NCI-H187 treated with DMSO at 0.1 percent for 48 hours (cell line): ENCODE measurements around the gene INHBB.
"Not testable (repeated sequence)": the region's sequence is repeated elsewhere in the genome, so short reads cannot be mapped to it uniquely, and the experiment has no call there.

Experiments
- DNase-seq: peaks from one replicate; lab custom pipeline; 2025; lab: John Stamatoyannopoulos, UW

The INHBB gene

DNA sequence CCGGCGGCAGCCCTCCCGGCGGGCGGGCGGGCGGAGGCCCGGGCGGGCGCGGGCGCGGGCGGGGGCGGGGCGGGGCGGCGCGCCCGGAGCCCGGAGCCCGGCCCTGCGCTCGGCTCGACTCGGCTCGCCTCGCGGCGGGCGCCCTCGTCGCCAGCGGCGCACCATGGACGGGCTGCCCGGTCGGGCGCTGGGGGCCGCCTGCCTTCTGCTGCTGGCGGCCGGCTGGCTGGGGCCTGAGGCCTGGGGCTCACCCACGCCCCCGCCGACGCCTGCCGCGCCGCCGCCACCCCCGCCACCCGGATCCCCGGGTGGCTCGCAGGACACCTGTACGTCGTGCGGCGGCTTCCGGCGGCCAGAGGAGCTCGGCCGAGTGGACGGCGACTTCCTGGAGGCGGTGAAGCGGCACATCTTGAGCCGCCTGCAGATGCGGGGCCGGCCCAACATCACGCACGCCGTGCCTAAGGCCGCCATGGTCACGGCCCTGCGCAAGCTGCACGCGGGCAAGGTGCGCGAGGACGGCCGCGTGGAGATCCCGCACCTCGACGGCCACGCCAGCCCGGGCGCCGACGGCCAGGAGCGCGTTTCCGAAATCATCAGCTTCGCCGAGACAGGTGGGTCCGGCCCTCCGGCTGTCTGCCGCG, at the start of gene INHBB:
Gene INHBB (plus strand): TSS at position 111 of the 641 bp plus-strand sequence. CDS start 53 bp downstream, at position 164.
- no peak for DNase-seq

DNA sequence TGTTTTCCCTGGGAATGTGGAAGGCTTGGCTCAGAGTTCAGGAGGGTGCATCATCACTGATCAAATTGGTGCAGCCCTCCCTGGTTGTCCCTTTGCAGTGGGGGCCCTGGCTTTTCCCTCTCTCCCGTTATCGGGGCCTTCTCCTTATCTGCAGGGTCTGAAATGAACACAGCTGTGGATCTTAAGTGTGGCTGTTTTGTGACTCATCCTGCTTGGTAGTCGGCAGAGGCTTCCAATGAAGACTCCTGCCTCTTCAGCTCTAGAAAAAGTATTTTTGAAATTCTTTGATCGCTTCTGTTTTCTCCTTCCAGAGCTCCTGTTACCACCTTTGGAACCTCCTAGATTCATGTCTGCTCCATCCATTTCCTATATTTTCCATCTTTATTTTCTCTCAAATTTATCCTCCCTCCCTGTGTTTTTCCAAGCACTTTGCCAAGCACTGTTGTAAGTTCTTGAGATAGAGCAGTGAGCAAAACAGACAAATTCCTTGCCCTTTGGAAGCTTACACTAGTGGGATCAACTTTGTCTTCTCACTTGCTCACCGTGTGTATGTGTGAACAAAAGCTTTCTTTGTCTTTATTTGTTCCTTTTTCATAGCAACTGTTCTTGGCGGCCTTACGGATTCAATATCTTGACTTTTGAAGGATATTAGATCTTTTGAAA, 47.6 kb upstream of the INHBB start:
- DNase-seq = no peak

DNA sequence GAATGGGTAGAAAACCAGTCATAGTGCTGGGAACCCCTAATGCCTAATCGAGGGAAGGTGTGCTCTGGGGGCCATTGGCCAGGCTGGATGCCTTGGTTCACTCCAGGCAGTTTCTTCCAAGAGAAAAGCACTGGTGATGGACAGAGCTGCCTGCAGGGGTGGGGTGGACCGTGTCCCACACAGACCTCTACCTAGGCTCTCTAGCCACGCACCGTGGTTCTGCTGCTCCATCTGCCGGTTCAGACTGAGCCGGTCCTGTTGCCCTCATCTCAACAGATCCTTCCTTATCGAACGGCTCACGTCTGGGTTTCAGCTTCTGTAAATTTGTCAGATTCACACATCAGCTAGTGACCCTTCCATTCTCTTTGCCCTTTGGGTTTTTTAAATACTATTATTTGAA, 46.9 kb upstream of the INHBB start:
- DNase-seq = no peak

DNA sequence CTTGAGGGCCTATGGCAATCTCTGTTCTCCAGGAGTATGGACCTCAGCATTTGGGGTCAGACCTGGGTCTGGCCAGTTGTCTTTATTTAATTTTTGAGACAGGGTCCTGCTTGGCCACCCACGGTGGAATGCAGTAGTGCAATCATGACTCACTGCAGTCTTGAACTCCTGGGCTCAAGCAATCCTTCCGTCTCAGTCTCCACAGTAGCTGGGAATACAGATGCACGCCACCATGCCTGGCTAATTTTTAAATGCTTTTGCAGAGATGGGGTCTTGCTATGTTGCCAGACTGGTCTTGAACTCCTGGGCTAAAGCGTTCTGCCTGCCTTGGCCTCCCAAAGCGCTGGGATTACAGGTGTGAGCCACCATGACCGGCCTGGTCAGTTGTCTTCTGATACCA, 46.4 kb upstream of the INHBB start:
- no peak for DNase-seq

DNA sequence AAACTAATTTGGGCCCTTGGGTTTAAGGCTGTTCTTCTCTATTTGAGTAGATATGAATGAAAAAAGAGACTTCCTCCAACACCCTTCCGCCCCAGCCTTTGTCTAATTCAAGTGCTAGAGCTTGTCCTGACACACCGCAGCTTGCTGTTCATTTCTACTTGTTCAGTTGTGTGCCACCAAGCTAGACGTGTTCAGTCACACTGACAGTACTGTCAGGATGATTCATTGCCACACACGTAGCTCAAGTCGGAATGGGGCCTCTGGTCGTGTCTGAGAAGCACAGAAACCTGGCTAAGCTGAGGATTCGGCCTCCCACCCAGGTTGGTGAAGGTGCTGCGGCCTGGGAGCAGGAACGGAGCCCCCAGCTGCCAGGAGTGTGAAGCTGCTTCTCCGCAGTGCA, 45.6 kb upstream of the INHBB start:
- no peak for DNase-seq

DNA sequence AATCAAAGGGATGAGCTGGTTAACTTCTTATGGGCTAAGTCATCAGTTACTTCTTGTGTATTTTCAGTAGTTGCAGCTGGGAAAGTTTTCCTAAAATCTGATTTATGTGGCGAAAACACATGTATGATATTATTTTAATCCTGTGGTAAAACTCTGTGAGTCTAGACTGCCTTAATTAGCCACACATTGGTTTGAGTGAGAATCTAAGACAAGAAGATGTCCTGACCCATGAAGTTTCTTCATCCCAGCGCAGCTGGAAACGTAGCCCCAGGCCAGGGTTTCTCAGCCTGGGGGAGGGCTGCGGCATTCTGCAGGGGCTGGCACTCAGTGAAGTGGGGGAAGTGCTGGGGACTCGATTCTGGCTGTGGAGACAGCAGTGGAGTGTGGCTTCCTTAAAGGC, 44.7 kb upstream of the INHBB start:
- no peak for DNase-seq

DNA sequence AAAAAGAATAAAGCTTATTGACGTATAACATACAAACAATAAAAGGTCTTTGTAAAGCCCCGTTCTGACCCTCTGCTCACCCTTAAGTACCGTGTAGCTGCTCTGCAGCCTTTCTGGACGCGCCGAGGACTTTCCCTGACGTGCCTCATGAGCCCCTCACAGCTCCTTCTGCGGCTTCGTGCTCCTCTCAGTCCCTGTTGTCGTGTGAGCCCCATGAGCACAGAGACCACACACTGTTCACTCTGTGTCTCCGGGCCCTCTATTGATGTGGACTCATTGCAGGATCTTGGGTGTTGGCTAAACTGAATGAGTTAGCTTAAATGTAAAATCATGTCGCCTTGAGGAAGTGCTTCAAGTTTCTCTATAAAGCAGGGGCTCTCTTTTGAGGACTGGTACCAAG, 43.6 kb upstream of the INHBB start:
- DNase-seq = no peak

DNA sequence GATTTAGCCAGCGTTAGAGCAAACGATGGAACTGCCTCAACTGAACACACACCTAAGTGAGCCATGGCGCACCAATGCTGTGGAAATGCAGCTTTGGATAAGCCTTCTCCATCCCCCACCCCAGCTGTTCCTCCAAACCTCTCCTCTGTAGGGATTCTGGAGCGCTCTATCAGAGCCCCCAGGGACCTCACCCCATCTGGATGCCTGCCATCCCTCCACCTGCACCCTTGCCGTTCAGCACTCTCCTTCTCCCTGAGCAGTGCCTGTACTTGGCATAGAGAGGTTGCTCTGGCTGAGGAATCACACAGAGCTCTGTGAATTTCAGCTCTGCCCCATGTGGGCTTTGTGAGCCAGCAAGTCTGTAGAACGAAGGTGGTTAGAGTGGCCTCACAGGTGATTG, 42.8 kb upstream of the INHBB start:
- no peak for DNase-seq

DNA sequence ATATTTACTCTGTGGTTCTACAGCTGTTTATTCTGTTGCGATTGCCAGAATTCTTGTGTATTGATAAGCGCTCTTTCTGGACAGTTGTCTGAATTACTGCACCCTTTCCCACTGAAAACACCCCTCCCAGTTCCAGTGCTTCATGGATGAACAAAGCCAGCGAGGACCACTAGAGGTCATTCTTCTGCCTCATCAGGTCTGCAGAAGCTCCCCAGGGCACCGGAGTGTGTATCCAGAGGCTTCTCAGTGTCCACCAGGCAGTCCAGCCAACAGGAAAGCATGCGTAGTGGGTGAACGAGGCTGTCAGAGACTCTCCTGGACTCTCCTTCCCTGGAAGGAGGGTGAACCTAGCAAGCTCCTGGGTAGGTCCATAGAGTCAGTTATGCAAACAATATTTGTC, 40.6 kb upstream of the INHBB start:
- no peak for DNase-seq

DNA sequence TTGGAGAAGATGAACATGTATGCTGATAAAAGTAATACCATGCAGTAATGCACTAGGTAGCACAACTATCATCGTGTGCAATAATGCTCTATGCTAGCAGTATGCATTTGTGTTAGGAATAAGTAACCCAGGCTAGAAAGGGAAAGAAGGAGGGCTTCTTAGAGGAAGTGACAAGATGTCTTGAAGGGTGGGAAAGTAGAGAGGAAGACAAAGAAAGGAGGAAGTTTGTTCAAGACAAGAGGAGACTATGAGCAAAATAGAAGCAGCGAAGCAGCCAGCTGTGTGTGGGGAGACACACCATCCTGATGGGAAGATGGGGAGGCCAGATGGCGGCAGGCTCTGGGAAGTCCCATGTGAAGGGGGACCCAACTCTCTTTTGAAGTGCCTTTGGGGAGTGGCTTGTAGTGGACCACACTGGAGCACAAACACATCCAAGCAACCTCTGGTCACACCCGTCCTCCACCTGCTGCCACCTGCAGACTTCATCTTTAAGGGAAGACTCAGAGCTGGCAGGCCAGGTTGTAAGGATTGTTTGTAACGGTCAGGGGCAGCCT, 39.9 kb upstream of the INHBB start:
- no peak for DNase-seq

DNA sequence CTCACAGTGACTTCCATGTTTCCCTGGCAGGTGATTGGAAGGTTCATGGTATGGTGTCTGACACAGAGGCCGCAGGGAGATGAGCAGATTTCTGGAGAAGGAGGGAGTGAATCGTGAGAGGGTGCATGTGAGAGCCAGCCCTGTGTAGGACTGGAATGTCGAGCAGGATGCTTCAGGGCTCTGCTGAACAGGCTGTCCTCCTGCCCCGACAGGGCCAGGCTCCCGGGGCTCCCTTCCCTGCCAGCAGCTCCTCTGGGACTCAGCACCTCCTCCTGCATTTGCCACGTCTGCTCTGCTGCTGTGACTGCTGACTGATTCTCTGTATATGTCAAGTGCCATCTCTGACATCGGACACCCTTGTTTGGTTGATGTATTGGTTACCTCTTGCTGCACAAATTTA, 38.5 kb upstream of the INHBB start:
- no peak for DNase-seq

DNA sequence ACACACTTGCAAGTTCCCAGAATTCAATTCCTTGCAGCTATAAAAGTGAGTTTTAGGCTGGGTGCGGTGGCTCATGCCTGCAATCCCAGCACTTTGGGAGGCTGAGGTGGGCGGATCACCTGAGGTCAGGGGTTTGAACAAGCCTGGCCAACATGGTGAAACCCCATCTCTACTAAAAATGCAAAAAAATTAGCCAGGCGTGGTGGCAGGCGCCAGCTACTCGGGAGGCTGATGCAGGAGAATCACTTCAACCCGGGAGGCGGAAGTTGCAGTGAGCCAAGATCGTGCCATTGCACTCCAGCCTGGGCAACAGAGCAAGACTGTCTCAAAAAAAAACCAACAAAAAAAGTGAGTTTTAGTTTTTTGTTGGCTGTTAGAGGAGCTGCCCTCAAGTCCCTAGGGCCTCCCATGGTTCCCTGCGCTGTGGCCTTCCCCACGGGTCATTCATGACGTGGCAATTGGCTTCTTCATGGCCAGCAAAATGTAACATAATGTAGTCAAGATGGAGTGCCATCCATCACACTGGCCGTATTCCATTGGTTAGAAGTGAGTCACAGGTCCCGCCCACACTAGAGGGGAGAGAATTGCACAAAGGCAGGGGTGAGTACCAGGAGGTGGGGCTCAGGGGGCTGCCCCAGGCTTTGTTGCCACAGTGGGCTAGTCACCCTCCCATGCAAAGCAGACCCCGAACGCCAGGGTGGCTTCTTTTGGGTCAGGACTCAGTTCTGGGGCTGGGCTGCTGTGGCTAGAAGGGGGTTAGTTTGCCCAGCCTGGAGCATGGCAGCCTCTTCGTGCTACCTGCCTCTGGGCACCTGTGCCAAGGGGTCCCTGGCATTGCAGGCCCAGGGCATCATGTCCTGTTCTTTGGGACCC, 37.7 kb upstream of the INHBB start:
- DNase-seq = no peak

DNA sequence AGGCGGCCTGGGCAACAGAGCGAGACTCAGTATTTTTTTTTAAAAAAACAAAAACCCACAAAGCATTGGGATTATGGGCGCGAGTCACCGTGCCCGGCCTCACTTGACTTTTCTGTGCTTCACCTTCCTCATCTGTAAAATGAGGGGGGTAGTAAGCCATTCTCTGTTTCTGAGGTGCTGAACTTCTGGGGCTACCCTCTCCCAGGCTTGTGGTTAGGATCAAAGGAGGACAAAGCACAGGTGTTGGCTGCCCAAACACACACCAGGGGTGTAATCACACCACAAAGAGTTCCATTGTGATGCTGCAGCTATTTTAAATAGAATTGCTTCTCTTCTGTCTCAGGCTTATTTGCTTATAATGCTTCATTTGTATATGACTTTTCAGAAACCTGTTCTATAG, 35.8 kb upstream of the INHBB start:
- DNase-seq = no peak

DNA sequence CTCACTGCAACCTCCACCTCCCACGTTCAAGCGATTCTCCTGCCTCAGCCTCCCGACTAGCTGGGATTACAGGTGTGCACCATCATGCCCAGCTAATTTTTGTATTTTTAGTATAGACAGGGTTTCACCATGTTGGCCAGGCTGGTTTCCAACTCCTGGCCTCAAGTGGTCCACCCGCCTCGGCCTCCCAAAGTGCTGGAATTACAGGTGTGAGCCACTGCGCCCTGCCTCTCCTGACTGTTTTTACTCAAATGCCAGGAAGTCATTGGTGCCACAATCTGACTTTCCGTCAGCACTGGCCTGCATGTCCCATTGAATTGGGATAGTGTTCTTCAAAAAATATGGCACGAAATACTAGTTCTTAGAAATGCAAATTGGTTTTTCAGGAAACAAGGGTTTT, 35.1 kb upstream of the INHBB start:
- DNase-seq = not testable (repeated sequence)

DNA sequence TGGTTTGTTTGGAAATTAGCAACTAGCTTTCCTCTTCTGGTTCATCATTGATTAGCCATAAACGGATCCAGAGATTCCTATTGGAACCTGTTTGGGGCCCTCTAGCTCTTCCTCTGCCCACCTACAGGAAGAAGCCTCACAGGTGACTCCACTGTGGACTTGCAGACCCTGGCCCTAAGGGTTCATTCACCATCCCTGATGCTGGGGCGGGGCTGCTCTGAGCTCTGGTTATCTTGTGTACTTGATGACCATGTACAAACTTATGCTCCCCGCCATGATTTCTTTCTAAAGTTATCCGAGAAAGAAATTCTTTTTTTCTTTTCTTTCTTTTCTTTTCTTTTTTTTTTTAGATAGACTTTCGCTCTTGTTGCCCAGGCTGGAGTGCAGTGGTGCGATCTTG, 33.9 kb upstream of the INHBB start:
- no peak for DNase-seq

DNA sequence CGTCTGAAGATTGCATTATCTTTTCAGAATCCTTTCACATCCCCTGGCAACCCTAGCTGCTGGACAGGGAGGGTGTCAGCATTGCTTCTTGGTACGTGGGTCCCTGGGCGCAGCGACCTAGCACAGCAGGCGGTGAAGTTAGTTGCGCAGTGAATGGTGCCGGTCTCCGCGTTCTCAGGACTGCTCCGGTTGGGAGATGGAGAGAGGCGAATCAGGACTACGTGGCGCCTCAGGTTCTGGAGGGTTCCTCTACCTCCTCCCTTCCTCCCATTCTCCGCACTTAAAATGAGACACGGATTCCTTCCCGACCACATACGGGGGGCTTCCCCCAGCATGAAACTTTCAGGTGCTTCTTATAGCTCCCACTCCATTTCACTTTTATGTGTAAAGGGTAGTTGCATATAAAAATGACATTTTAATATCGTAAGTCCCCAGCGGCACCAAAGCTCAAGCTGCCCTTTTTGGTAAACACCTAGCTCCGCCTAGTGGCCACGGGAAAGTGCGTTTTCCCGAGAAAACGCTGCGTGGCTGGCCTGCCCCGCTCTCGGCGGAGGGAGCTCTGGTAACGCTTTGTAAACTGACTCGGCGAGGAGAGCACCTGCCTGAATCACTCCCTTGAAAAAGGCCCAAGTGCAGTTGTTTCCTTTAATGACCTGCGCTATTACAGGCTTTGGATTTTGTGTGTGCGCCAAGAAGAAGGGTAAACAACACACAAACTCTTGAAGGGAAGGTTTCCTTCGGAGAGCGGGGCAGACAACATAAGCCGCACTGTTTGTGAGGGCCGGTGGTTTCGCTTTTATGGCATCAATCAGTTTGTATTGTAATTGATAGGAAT, 32.9 kb upstream of the INHBB start:
- DNase-seq = no peak

DNA sequence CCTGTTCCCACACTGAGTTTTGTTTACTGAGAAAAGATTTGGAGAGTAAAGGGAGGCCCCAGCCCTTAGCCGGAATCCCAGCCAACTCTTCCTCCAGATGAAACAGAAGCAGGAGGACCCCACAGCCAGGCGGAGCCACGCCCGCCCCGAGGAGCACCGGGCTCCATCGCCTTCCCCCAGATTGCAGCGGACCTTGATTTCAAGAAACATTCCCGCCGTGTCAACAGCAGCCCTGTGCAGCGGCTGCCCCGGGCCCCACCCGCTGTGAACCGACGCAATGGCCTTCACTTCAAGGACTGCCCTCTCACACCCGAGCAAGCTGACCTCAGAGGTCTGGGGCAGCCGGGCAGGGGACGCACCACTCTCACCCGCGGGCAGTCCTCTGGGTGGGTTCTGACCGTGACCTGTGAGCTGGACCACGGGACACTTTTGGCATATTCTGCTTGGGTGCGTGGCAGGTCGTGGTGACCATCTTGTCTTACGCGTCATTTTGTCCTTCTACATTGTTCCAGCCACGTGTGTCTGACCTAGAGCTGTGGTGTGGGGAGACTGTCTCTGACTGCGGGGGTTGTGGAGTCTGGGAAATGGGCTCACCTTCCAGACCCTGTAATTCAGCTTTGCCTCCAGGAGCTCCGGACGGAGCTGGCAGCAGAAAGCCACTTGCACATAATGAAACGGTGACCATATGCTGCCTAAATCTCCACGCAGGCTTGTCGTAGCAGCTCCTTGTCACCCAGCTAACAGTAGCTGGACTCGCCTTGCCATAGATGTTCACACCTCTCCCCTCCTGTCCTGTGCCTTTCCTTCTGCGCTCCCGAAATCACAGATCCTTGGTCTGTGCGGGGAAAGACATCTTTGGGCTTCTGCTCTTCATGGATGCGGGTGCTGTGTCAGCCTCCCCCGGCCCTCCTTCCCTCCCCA, 32.0 kb upstream of the INHBB start:
- DNase-seq = no peak

DNA sequence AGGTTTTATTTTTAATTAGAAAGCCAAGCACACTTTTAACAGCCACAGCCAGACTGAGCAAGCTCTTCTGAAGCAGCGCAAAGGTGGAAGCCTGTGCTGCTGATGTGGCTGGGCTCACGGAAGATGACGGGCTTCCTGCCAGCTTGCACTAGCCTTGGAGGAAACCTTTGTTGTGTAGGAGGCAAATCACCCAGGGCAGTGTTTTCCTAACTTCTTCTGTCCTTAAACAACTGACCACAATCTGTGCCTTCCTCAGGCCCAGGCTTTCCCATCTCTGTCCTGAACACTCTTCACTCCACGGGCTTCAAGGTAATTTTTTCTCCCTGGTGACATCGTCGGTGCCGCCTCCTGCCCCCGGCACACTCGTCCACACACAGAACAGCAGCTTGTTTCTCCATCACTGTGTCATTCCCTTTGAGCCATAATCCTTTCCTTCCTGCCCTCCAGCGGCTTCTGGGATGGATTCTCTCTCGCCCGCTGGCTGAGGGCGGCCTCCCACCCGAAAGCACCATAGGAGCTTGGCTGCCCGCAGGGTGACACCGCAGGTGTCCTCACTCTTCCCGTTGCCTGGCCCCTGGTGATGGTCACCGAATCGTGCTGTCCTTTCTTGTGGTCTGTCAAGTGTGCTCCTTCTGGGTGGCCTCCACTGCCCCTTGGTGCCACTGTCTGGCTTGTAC, 31.1 kb upstream of the INHBB start:
- no peak for DNase-seq

DNA sequence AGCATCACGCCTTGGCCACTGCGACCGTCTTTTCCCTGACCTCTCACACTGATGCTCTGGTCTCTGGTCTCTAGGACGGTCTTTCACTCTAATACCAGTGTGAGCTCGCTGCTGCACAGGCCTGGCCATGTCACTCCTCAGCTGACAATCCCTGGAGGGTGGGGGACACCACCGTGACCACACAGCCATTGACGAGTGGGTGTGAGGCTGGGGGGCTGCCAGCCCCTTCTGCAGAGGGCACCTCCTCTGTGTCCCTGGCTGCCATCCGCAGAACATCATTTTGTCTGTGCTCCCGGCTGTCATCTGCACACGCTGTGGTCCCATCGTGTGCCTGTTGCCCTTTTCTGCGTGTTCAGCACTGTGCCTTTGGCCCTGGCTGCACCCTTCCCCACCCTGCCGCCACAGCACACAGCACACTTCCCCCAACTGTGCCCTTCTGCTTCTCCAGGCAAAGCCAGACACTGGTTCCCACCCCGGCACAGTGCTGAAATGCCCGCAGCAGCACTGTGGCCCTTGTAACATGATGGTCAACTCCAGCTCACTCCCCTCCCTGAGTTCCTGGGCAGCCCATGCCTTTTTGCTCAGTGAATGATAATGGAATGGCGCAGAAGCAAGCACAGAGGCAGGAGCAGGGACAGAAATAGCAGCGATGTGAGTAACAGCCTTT, 30.4 kb upstream of the INHBB start:
- DNase-seq = no peak

DNA sequence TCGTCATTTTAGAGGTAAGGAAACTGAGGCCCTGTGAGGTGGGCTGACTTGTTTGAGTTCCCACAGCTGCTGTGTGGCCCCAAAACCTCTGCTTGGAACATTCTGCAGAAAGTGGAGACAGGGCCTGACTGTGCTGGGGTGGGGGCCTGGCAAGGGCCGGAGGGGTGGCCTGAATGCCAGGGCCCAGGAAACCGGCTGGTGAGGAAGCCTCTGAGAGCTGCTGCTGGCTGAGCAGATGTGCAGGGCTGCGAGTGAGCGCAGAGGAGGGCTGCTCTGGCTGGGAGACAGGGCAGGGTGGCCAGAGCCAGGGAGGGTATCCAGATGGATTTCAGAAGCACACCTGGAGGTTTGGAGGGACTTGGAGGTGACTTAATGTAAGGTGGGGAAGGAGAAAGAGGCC, 29.9 kb upstream of the INHBB start:
- no peak for DNase-seq
